K562 (cell line): Measurements from ENCODE around the gene FLVCR2. TPM values are rescaled to one million over a fixed set of nuclear protein-coding genes. Genes with fewer than 3 reads are reported as not detected.

Experiments
- ATAC-seq: fragments of 200-7000 bp; cut with Tn5 transposase; 3 replicates; pipeline ENCODE4 v1.9.1; 2020; ENCODE audit warnings: moderate library complexity
- BruUV-seq: library from RNA; stranded (reverse); fragments of 400-500 nt; replicated peaks from 2 replicates; lab custom pipeline; 2021; lab: Mats Ljungman, UMichigan
- CTCF ChIA-PET: fragments of 300-600 bp; formaldehyde crosslinking; extraction: SDS; loops from one replicate; lab custom pipeline; 2021; ENCODE audit warnings: low intra/inter-chr PET ratio; lab: Yijun Ruan, JAX
- POLR2A ChIA-PET: fragments of 300-600, 350-650 bp; sonication (Branson Sonifier 250); formaldehyde crosslinking; extraction: SDS; loops from one replicate; lab custom pipeline; 2021; ENCODE audit warnings: antibody characterized with exemption, inconsistent platforms; lab: Yijun Ruan, JAX
- DNase-seq, 4 experiments: peaks; one replicate each; pipeline versions ENCODE4 v3.0.0 to v3.0.0-alpha.2; 2011 to 2018; ENCODE audit warnings: low spot score in 3 of 4, mixed read lengths in 3 of 4; ENCODE audit errors: extremely low read depth in 1 of 4
- FAIRE-seq: peaks from 2 replicates; lab custom pipeline; 2011; peaks lifted over from hg19 to GRCh38; lab: Jason Lieb, UNC
- H2AFZ ChIP-seq: 2 replicates; pipeline ENCODE4 v1.6.0; 2011; ENCODE audit warnings: low read depth, low read length, control low read depth, inconsistent platforms
- H3K27ac ChIP-seq: fragments of 200-600 bp; 3 replicates; pipeline ENCODE4 v1.8.0; 2011; ENCODE audit warnings: low read depth, mild to moderate bottlenecking, control low read depth, inconsistent platforms, low read length, moderate library complexity, mixed read lengths; ENCODE audit errors: extremely low read depth
- H3K27me3 ChIP-seq, 2 experiments: fragments of 300-600 bp in 1 of 2; 2 replicates in 1 of 2; 3 replicates in 1 of 2; pipeline versions ENCODE4 v1.6.0 to v1.8.0; 2011; ENCODE audit warnings: inconsistent platforms in 2 of 2, low read length in 2 of 2, mild to moderate bottlenecking in 1 of 2, mixed read lengths in 1 of 2, moderate library complexity in 1 of 2; ENCODE audit not compliant: control insufficient read depth in 2 of 2, insufficient read depth in 2 of 2
- H3K36me3 ChIP-seq: fragments of 300-600 bp; 3 replicates; pipeline ENCODE4 v1.8.0; 2011; ENCODE audit warnings: mild to moderate bottlenecking, low read length, inconsistent platforms; ENCODE audit not compliant: control insufficient read depth, insufficient read depth
- H3K4me1 ChIP-seq, 2 experiments: fragments of 200-600 bp in 1 of 2; replicated peaks in 1 of 2; 2 replicates in 1 of 2; 3 replicates in 1 of 2; pipeline versions ENCODE4 v1.5.1 to v1.8.0; 2011; ENCODE audit warnings: inconsistent platforms in 2 of 2, low read length in 2 of 2, mild to moderate bottlenecking in 1 of 2, mixed read lengths in 1 of 2, moderate library complexity in 1 of 2; ENCODE audit not compliant: control insufficient read depth in 2 of 2, insufficient read depth in 2 of 2
- H3K4me2 ChIP-seq: 2 replicates; pipeline ENCODE4 v1.6.1; 2011; ENCODE audit warnings: low read length, control low read depth, inconsistent platforms, mixed read lengths; ENCODE audit not compliant: insufficient read depth
- H3K4me3 ChIP-seq: fragments of 200-600 bp; sonication (generic), shearing (Covaris generic); 2 replicates; pipeline ENCODE4 v1.5.1; 2016; ENCODE audit warnings: control low read depth, inconsistent platforms
- H3K79me2 ChIP-seq: fragments of 200-600 bp; 3 replicates; pipeline ENCODE4 v1.8.0; 2011; ENCODE audit warnings: low read length, inconsistent platforms; ENCODE audit not compliant: control insufficient read depth, insufficient read depth
- H3K9ac ChIP-seq, 2 experiments: 2 replicates each; pipeline versions ENCODE4 v1.6.0 to v1.6.1; 2011; ENCODE audit warnings: low read depth in 2 of 2, low read length in 2 of 2, control low read depth in 1 of 2, inconsistent platforms in 1 of 2, mild to moderate bottlenecking in 1 of 2, mixed read lengths in 1 of 2; ENCODE audit not compliant: insufficient read depth in 1 of 2
- H3K9me1 ChIP-seq: one replicate; pipeline ENCODE4 v1.6.0; 2011; ENCODE audit warnings: inconsistent platforms, mild to moderate bottlenecking, low read length, moderate library complexity; ENCODE audit not compliant: control insufficient read depth, insufficient read depth
- H3K9me3 ChIP-seq: replicated peaks from 2 replicates; pipeline ENCODE4 v1.5.1; 2011; ENCODE audit warnings: low read depth, low read length, inconsistent platforms; ENCODE audit not compliant: control insufficient read depth, insufficient read depth
- H4K20me1 ChIP-seq: replicated peaks from 2 replicates; pipeline ENCODE4 v1.6.1; 2011; ENCODE audit warnings: low read length, inconsistent platforms, mixed read lengths; ENCODE audit not compliant: control insufficient read depth, insufficient read depth
- CCNT2 ChIP-seq: IDR thresholded peaks from 2 replicates; pipeline ENCODE4 v1.6.1; 2011; ENCODE audit warnings: borderline replicate concordance, low read depth, mild to moderate bottlenecking, moderate library complexity, mixed read lengths, low read length; ENCODE audit not compliant: insufficient read length; ENCODE audit errors: extremely low read depth
- MIER1 ChIP-seq: fragments of 450-650 bp; IDR thresholded peaks from 2 replicates; pipeline ENCODE4 v1.6.1; 2016; ENCODE audit warnings: antibody characterized with exemption, mild to moderate bottlenecking, low read depth
- SFPQ ChIP-seq: fragments of 200-400 bp; formaldehyde crosslinking; IDR thresholded peaks from 2 replicates; pipeline ENCODE4 v1.6.1; 2017; ENCODE audit warnings: mild to moderate bottlenecking, low read depth, low read length, moderate library complexity
- WGBS: fragments of 100-300 bp; shearing (Covaris generic); methylation state at CpG from one replicate; pipeline ENCODE4 v1.1.6; 2016; ENCODE audit warnings: low coverage, mixed read lengths; ENCODE audit not compliant: insufficient coverage; ENCODE audit errors: missing lambda C conversion rate; 5-methylcytosine and 5-hydroxymethylcytosine counted together
- in situ Hi-C: fragments of 300-500 bp; cut with MboI; formaldehyde crosslinking; loops from 4 replicates; pipeline ENCODE4 v1.15.0; 2018; ENCODE audit warnings: inconsistent platforms, mixed read lengths
- intact Hi-C: fragments of 100-400 bp; cut with micrococcal nuclease; formaldehyde crosslinking; loops from 2 replicates; pipeline ENCODE4 v1.14.2; 2022
- polyA plus RNA-seq, 8 experiments: library from polyadenylated mRNA; depleted of rRNA in 4 of 8; stranded (reverse) in 5 of 8; unstranded in 3 of 8; fragments of >200 nt; fragmentation: Nextera tagmentation in 2 of 8; fragmentation: Illumina TruSeq in 1 of 8; extraction: Ambion mirVana in 2 of 8; extraction: Trizol in 1 of 8; gene quantifications; 2 replicates each; pipeline versions ENCODE4 v1.2.1 to v1.2.3, GENCODE V29; 2011 to 2014; ENCODE audit warnings: inconsistent platforms in 1 of 8, missing spikeins in 1 of 8
- total RNA-seq, 7 experiments: library from RNA; depleted of rRNA in 6 of 7; stranded (reverse); fragments of >200 nt in 6 of 7; fragmentation: Illumina TruSeq in 2 of 7; extraction: Trizol in 2 of 7; gene quantifications; 2 replicates each; pipeline versions ENCODE4 v1.2.1 to v1.2.3, GENCODE V29; 2011 to 2021; ENCODE audit warnings: low replicate concordance in 1 of 7

Gene FLVCR2
- total and polyA plus RNA-seq, 9 of the 15 experiments (the other 6 are each of a cell fraction or from before 2014, with no cell fraction given) = 1.5 TPM; not detected in 8

- 12% methylated on average over 6 of the region's 7 CpGs for WGBS
- no peaks in the 10 kb centered on the region for H3K9me3 ChIP-seq
- TF ChIP-seq MIER1 = no peak
- TF ChIP-seq CCNT2 = no peak
- TF ChIP-seq SFPQ = no peak
- H3K36me3 ChIP-seq = no peaks in the 10 kb centered on the region
- no peak for DNase-seq
- H2AFZ ChIP-seq = no peak overlapping the region
- ChIA-PET POLR2A (no interaction called here), CTCF (no interaction called here)
- no peaks in the 10 kb centered on the region for H3K4me1 ChIP-seq
- no peaks in the 10 kb centered on the region for H4K20me1 ChIP-seq
- in situ Hi-C loops (loop anchor here (10.0 kb wide), 1 partner anchor 263 kb away; no protein-coding TSS in a partner anchor), intact Hi-C loops (no loop called here)
- no peaks in the 10 kb centered on the region for H3K9me1 ChIP-seq
- peaks cover 11 to 56% of the 10 kb centered on the region in 2 experiments; a peak in 4 of 5 replicates for H3K27me3 ChIP-seq
- FAIRE-seq = no peak
- H3K79me2 ChIP-seq = no peaks in the 10 kb centered on the region
- no peak overlapping the region for H3K4me3 ChIP-seq
- ATAC-seq = no peak
- no peak overlapping the region for H3K4me2 ChIP-seq
- no peak overlapping the region for H3K9ac ChIP-seq
- no peak overlapping the region for H3K27ac ChIP-seq
- BruUV-seq = no TSS peak
Observed at GRCh38 chr14:75568140-75568539, 10.3 kb upstream of the FLVCR2 start.
